K562 (cell line): ENCODE results near the gene ENTREP3. TPM values are rescaled to one million over a fixed set of nuclear protein-coding genes. Genes with fewer than 3 reads are reported as not detected.
A peak's percentile ranks its signal among the peaks of the same experiment; 100 is the strongest.

Experiments used
- BCOR ChIP-seq: fragments of 450-650 bp; IDR thresholded peaks from 2 replicates; pipeline ENCODE4 v1.6.1; 2016
- CCAR2 ChIP-seq: fragments of 200-400 bp; formaldehyde crosslinking; IDR thresholded peaks from 2 replicates; pipeline ENCODE4 v1.6.1; 2017; ENCODE audit warnings: mild to moderate bottlenecking, low read depth, low read length
- ETV1 ChIP-seq: fragments of 450-650 bp; conservative IDR thresholded peaks from 2 replicates; pipeline ENCODE4 v1.6.1; 2016; ENCODE audit warnings: missing genetic modification characterization, control low read depth, low read depth, missing compliant biosample characterization
- HDGF ChIP-seq: fragments of 450-650 bp; IDR thresholded peaks from 2 replicates; pipeline ENCODE4 v1.6.1; 2016
- HNRNPUL1 ChIP-seq: fragments of 200-400 bp; formaldehyde crosslinking; IDR thresholded peaks from 2 replicates; pipeline ENCODE4 v1.6.1; 2017; ENCODE audit warnings: low read length
- KDM1A ChIP-seq, 2 experiments: fragments of 450-650 bp; IDR thresholded peaks; 2 replicates each; pipeline ENCODE4 v1.6.1; 2016; ENCODE audit warnings: mild to moderate bottlenecking in 2 of 2
- KDM2B ChIP-seq: fragments of 250-450 bp; sonication (Bioruptor Pico); IDR thresholded peaks from 2 replicates; pipeline ENCODE4 v1.8.0; 2021; ENCODE audit warnings: mild to moderate bottlenecking, moderate library complexity
- KHSRP ChIP-seq: fragments of 450-650 bp; IDR thresholded peaks from 2 replicates; pipeline ENCODE4 v1.6.1; 2017
- KLF1 ChIP-seq: fragments of 450-650 bp; IDR thresholded peaks from 2 replicates; pipeline ENCODE4 v1.6.1; 2016; ENCODE audit warnings: missing genetic modification characterization, missing compliant biosample characterization
- NCOA4 ChIP-seq: fragments of 450-650 bp; IDR thresholded peaks from 2 replicates; pipeline ENCODE4 v1.6.1; 2018; ENCODE audit warnings: mild to moderate bottlenecking; ENCODE audit not compliant: partially characterized antibody
- PPARD ChIP-seq: fragments of 250-450 bp; sonication (Bioruptor Pico); IDR thresholded peaks from 2 replicates; pipeline ENCODE4 v1.8.0; 2022; ENCODE audit warnings: inconsistent platforms, mild to moderate bottlenecking, moderate library complexity
- RBM39 ChIP-seq: fragments of 200-400 bp; formaldehyde crosslinking; optimal IDR thresholded peaks from 2 replicates; pipeline ENCODE3; 2018; ENCODE audit warnings: low read depth, low read length
- SMAD3 ChIP-seq: fragments of 450-650 bp; formaldehyde crosslinking; conservative IDR thresholded peaks from 2 replicates; pipeline ENCODE4 v1.4.0; 2020; ENCODE audit warnings: mild to moderate bottlenecking
- ZNF143 ChIP-seq: sonication (generic); formaldehyde crosslinking; IDR thresholded peaks from 2 replicates; pipeline ENCODE4 v1.9.0; 2022; ENCODE audit warnings: mild to moderate bottlenecking, missing genetic modification reagents
- ZNF561 ChIP-seq: fragments of 450-650 bp; formaldehyde crosslinking; conservative IDR thresholded peaks from 2 replicates; pipeline ENCODE4 v1.4.0; 2020; ENCODE audit warnings: mild to moderate bottlenecking, moderate library complexity
- ZNF778 ChIP-seq: fragments of 450-650 bp; formaldehyde crosslinking; IDR thresholded peaks from 2 replicates; pipeline ENCODE4 v1.4.0; 2020; ENCODE audit warnings: mild to moderate bottlenecking, moderate library complexity
- polyA plus RNA-seq, 8 experiments: library from polyadenylated mRNA; depleted of rRNA in 4 of 8; stranded (reverse) in 5 of 8; unstranded in 3 of 8; fragments of >200 nt; fragmentation: Nextera tagmentation in 2 of 8; fragmentation: Illumina TruSeq in 1 of 8; extraction: Ambion mirVana in 2 of 8; extraction: Trizol in 1 of 8; gene quantifications; 2 replicates each; pipeline versions ENCODE4 v1.2.1 to v1.2.3, GENCODE V29; 2011 to 2014; ENCODE audit warnings: inconsistent platforms in 1 of 8, missing spikeins in 1 of 8
- total RNA-seq, 7 experiments: library from RNA; depleted of rRNA in 6 of 7; stranded (reverse); fragments of >200 nt in 6 of 7; fragmentation: Illumina TruSeq in 2 of 7; extraction: Trizol in 2 of 7; gene quantifications; 2 replicates each; pipeline versions ENCODE4 v1.2.1 to v1.2.3, GENCODE V29; 2011 to 2021; ENCODE audit warnings: low replicate concordance in 1 of 7
- TF ChIP-seq, protein P1 (sequence below): fragments of 450-650 bp; formaldehyde crosslinking; IDR thresholded peaks from 2 replicates; pipeline ENCODE4 v1.4.0; 2022; ENCODE audit warnings: missing genetic modification characterization
- TF ChIP-seq, protein P2 (sequence below): fragments of 450-650 bp; formaldehyde crosslinking; IDR thresholded peaks from 2 replicates; pipeline ENCODE4 v1.4.0; 2022; ENCODE audit warnings: mild to moderate bottlenecking, moderate library complexity
- TF ChIP-seq, protein P3 (sequence below): fragments of 450-650 bp; IDR thresholded peaks from 2 replicates; pipeline ENCODE4 v1.6.1; 2018; ENCODE audit not compliant: partially characterized antibody
- TF ChIP-seq, protein P4 (sequence below): fragments of 450-650 bp; formaldehyde crosslinking; IDR thresholded peaks from 2 replicates; pipeline ENCODE4 v1.4.0; 2022; ENCODE audit warnings: missing genetic modification characterization
- TF ChIP-seq, protein P5 (sequence below): sonication (generic); formaldehyde crosslinking; IDR thresholded peaks from 2 replicates; pipeline ENCODE4 v1.4.0; 2020; ENCODE audit warnings: mild to moderate bottlenecking, missing genetic modification reagents

Gene ENTREP3
- total and polyA plus RNA-seq, 9 of the 15 experiments (the other 6 are each of a cell fraction or from before 2014, with no cell fraction given) = 1.9 to 41.8 (median 5.9) TPM

DNA sequence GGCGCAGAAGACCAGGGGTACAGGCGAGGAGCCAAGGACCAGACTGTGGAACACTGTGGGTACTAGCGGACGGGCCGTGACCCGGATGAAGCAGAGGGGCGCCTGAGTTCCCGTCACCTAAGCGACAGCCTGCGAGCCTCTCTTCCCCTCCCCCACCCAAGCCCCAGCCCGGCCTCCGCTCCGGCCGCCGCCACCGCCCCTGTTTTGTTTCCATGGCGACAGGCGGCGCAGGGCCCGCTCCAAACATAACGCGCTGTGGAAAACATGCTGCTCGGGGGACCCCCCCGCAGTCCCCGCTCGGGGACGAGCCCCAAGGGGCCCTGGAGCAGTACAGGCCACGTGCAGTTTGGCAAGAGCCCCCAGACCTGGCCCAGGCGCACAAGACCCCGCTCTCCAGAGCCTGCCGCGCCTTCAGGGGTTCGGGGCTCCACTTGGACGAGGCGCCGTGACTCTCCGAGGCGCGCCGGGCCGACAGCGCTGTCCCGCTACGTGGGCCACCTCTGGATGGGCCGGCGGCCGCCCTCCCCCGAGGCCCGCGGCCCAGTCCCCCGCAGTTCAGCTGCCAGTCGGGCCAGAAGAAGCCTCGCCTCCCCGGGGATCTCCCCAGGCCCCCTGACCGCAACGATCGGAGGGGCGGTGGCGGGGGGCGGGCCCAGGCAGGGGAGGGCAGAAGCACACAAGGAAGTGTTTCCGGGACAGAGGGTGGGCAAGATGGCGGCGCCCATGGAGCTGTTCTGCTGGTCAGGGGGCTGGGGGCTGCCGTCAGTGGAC lies 46.6 kb downstream of the ENTREP3 start, which contains the start of gene MTX1 (continued):
- TF ChIP-seq HDGF (no peak), ZNF561 (no peak), NCOA4 (no peak), KDM2B (CRISPR knock-in tag) (no peak), ZNF143 (CRISPR knock-in tag) (no peak), ZNF778 (CRISPR knock-in tag) (no peak), KLF1 (peak; percentile 97), BCOR (no peak), RBM39 (no peak), PPARD (CRISPR knock-in tag) (no peak), ETV1 (no peak; the same call in 1 of the 2 replicates), HNRNPUL1 (no peak), KDM1A (IDR thresholded peaks at IDR 0.05) (no peak), CCAR2 (no peak), KHSRP (no peak), SMAD3 (CRISPR knock-in tag) (no peak)
- TF ChIP-seq, protein P1, sequence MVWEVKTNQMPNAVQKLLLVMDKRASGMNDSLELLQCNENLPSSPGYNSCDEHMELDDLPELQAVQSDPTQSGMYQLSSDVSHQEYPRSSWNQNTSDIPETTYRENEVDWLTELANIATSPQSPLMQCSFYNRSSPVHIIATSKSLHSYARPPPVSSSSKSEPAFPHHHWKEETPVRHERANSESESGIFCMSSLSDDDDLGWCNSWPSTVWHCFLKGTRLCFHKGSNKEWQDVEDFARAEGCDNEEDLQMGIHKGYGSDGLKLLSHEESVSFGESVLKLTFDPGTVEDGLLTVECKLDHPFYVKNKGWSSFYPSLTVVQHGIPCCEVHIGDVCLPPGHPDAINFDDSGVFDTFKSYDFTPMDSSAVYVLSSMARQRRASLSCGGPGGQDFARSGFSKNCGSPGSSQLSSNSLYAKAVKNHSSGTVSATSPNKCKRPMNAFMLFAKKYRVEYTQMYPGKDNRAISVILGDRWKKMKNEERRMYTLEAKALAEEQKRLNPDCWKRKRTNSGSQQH (CRISPR knock-in tag) = 0 out of 2 replicates have a peak, but pooled peaks have one; percentile 36
- TF ChIP-seq, protein P2, sequence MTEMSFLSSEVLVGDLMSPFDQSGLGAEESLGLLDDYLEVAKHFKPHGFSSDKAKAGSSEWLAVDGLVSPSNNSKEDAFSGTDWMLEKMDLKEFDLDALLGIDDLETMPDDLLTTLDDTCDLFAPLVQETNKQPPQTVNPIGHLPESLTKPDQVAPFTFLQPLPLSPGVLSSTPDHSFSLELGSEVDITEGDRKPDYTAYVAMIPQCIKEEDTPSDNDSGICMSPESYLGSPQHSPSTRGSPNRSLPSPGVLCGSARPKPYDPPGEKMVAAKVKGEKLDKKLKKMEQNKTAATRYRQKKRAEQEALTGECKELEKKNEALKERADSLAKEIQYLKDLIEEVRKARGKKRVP (CRISPR knock-in tag) = no peak
- TF ChIP-seq, protein P3, sequence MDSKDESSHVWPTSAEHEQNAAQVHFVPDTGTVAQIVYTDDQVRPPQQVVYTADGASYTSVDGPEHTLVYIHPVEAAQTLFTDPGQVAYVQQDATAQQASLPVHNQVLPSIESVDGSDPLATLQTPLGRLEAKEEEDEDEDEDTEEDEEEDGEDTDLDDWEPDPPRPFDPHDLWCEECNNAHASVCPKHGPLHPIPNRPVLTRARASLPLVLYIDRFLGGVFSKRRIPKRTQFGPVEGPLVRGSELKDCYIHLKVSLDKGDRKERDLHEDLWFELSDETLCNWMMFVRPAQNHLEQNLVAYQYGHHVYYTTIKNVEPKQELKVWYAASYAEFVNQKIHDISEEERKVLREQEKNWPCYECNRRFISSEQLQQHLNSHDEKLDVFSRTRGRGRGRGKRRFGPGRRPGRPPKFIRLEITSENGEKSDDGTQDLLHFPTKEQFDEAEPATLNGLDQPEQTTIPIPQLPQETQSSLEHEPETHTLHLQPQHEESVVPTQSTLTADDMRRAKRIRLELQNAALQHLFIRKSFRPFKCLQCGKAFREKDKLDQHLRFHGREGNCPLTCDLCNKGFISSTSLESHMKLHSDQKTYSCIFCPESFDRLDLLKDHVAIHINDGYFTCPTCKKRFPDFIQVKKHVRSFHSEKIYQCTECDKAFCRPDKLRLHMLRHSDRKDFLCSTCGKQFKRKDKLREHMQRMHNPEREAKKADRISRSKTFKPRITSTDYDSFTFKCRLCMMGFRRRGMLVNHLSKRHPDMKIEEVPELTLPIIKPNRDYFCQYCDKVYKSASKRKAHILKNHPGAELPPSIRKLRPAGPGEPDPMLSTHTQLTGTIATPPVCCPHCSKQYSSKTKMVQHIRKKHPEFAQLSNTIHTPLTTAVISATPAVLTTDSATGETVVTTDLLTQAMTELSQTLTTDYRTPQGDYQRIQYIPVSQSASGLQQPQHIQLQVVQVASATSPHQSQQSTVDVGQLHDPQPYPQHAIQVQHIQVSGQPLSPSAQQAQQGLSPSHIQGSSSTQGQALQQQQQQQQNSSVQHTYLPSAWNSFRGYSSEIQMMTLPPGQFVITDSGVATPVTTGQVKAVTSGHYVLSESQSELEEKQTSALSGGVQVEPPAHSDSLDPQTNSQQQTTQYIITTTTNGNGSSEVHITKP = no peak
- TF ChIP-seq, protein P4, sequence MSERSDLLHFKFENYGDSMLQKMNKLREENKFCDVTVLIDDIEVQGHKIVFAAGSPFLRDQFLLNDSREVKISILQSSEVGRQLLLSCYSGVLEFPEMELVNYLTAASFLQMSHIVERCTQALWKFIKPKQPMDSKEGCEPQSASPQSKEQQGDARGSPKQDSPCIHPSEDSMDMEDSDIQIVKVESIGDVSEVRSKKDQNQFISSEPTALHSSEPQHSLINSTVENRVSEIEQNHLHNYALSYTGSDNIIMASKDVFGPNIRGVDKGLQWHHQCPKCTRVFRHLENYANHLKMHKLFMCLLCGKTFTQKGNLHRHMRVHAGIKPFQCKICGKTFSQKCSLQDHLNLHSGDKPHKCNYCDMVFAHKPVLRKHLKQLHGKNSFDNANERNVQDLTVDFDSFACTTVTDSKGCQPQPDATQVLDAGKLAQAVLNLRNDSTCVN (CRISPR knock-in tag) = no peak
- TF ChIP-seq, protein P5, sequence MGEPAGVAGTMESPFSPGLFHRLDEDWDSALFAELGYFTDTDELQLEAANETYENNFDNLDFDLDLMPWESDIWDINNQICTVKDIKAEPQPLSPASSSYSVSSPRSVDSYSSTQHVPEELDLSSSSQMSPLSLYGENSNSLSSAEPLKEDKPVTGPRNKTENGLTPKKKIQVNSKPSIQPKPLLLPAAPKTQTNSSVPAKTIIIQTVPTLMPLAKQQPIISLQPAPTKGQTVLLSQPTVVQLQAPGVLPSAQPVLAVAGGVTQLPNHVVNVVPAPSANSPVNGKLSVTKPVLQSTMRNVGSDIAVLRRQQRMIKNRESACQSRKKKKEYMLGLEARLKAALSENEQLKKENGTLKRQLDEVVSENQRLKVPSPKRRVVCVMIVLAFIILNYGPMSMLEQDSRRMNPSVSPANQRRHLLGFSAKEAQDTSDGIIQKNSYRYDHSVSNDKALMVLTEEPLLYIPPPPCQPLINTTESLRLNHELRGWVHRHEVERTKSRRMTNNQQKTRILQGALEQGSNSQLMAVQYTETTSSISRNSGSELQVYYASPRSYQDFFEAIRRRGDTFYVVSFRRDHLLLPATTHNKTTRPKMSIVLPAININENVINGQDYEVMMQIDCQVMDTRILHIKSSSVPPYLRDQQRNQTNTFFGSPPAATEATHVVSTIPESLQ (CRISPR knock-in tag) = no peak
